OCI-LY1 (cell line): ENCODE results near the gene TET3.

Source experiments
- EZH2 ChIP-seq: fragments of 200-600 bp; sonication (generic), shearing (Covaris generic); IDR thresholded peaks from 2 replicates; pipeline ENCODE4 v1.8.0; 2017; ENCODE audit warnings: borderline replicate concordance, mixed run types, mild to moderate bottlenecking, antibody characterized with exemption, low read length, moderate library complexity, mixed read lengths
- TF ChIP-seq, protein P1 (sequence below): fragments of 200-600 bp; sonication (generic), shearing (Covaris generic); IDR thresholded peaks from 2 replicates; pipeline ENCODE4 v1.5.1; 2017; ENCODE audit warnings: mild to moderate bottlenecking, antibody characterized with exemption, low read length, moderate library complexity, mixed read lengths

DNA sequence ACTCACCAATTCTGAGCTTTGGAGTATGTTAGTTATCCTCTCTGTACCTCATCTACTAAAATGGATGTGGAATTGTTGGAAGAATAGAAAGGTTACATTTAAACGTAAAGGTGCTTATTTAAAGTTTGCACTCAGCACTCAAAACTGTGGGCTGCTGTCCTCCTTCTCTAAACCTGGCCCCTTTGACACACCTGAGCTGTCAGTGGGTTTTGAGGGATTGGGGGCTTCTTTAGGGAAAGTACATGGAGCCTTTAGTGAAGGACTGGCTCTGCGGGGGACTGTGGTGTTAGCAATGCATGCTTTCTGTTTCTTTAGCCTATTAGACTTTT, 47.2 kb downstream of the TET3 start:
- TF ChIP-seq EZH2, result no peak
- TF ChIP-seq, protein P1, sequence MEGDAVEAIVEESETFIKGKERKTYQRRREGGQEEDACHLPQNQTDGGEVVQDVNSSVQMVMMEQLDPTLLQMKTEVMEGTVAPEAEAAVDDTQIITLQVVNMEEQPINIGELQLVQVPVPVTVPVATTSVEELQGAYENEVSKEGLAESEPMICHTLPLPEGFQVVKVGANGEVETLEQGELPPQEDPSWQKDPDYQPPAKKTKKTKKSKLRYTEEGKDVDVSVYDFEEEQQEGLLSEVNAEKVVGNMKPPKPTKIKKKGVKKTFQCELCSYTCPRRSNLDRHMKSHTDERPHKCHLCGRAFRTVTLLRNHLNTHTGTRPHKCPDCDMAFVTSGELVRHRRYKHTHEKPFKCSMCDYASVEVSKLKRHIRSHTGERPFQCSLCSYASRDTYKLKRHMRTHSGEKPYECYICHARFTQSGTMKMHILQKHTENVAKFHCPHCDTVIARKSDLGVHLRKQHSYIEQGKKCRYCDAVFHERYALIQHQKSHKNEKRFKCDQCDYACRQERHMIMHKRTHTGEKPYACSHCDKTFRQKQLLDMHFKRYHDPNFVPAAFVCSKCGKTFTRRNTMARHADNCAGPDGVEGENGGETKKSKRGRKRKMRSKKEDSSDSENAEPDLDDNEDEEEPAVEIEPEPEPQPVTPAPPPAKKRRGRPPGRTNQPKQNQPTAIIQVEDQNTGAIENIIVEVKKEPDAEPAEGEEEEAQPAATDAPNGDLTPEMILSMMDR, result no peak
